Stimulated activated naive CD8-positive, alpha-beta T cell treated with anti-CD3 and anti-CD28 coated beads, Interleukin-15, Interleukin-2, amounts not matched to agents 100 ng/mL and 50 ng/mL, for 24 hours (primary cell): ENCODE measurements around the gene RALGPS1.
"Not testable (repeated sequence)": the region's sequence is repeated elsewhere in the genome, so short reads cannot be mapped to it uniquely, and the experiment has no call there.

Source experiments
- H3K27ac Mint-ChIP-seq: one replicate; pipeline ENCODE4 v1.8.0; 2021; ENCODE audit warnings: mild to moderate bottlenecking, mixed read lengths
- H3K27me3 Mint-ChIP-seq: one replicate; pipeline ENCODE4 v1.8.0; 2021; ENCODE audit warnings: mixed read lengths
- H3K36me3 Mint-ChIP-seq: one replicate; pipeline ENCODE4 v1.8.0; 2021; ENCODE audit warnings: low read depth, mixed read lengths
- H3K4me1 Mint-ChIP-seq: one replicate; pipeline ENCODE4 v1.8.0; 2021; ENCODE audit warnings: low read depth, mixed read lengths
- H3K4me3 Mint-ChIP-seq: one replicate; pipeline ENCODE4 v1.8.0; 2021; ENCODE audit warnings: mild to moderate bottlenecking, mixed read lengths
- H3K9me3 Mint-ChIP-seq: one replicate; pipeline ENCODE4 v1.8.0; 2021; ENCODE audit warnings: mixed read lengths

The RALGPS1 gene

GRCh38 chr9:127008076-127008475 is 93.5 kb downstream of the RALGPS1 start:
- no peak overlapping the region for H3K4me3 Mint-ChIP-seq
- H3K27me3 Mint-ChIP-seq, result peaks cover 43% of the 10 kb centered on the region
- H3K27ac Mint-ChIP-seq, result no peak overlapping the region
- no peaks in the 10 kb centered on the region for H3K36me3 Mint-ChIP-seq
- H3K4me1 Mint-ChIP-seq, result peaks cover 25% of the 10 kb centered on the region
- no peaks in the 10 kb centered on the region for H3K9me3 Mint-ChIP-seq

- Mint-ChIP-seq H3K27me3 (peaks cover 36% of the 10 kb centered on the region), H3K4me1 (no peaks in the 10 kb centered on the region), H3K9me3 (no peaks in the 10 kb centered on the region), H3K36me3 (no peaks in the 10 kb centered on the region), H3K4me3 (no peak overlapping the region), H3K27ac (no peak overlapping the region)
Observed at GRCh38 chr9:127011772-127012171, 97.2 kb downstream of the RALGPS1 start.

DNA sequence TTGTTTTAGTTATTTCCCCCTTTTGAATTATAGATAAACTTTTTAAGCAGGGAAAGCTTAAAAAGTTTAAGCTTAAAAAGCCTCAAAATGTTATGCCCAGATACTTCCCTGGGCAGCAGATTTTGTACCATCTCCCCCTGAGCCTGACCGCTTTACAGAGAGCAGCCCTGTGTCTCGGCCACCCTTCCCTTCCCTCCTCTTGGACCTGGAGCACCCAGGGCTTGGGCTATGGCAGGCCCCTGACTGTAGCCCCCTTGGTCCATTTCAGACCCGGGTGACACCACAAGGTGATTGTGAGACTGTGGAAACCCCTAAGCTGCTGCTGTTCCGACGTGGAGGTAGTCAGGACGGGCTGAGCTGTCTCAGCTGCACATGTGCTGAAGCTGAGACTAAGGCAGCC is 97.7 kb downstream of the RALGPS1 start:
- no peak overlapping the region for H3K4me3 Mint-ChIP-seq
- no peaks in the 10 kb centered on the region for H3K36me3 Mint-ChIP-seq
- H3K4me1 Mint-ChIP-seq, result no peaks in the 10 kb centered on the region
- no peaks in the 10 kb centered on the region for H3K9me3 Mint-ChIP-seq
- H3K27me3 Mint-ChIP-seq, result peaks cover 34% of the 10 kb centered on the region
- no peak overlapping the region for H3K27ac Mint-ChIP-seq

DNA sequence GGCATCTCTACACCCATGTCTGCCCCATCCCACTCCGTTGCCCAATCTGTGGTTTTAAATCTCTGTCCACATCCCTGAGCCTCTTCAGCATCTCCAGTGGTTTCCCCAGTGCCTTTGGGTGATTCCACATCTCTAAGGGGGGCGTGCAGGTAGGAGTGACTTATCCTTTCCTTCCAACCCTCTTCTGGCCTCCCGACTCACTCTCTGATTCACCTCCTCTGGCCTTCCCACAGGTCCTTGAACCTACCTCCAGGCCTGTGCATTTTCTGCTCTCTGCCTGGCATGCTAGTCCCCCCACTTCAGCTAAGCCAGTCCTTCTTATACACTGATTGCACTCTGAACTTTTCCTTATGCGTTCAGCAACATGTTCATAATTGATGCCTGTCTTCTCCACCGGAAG is 99.0 kb downstream of the RALGPS1 start:
- Mint-ChIP-seq H3K4me3 (no peak overlapping the region), H3K4me1 (no peaks in the 10 kb centered on the region), H3K9me3 (no peaks in the 10 kb centered on the region), H3K27me3 (peaks cover 24% of the 10 kb centered on the region), H3K36me3 (no peaks in the 10 kb centered on the region), H3K27ac (no peak overlapping the region)

GRCh38 chr9:127014216-127014909 is 99.8 kb downstream of the RALGPS1 start:
- H3K27ac Mint-ChIP-seq, result no peak overlapping the region
- H3K27me3 Mint-ChIP-seq, result peaks cover 17% of the 10 kb centered on the region
- no peak overlapping the region for H3K4me3 Mint-ChIP-seq
- no peaks in the 10 kb centered on the region for H3K4me1 Mint-ChIP-seq
- H3K36me3 Mint-ChIP-seq, result no peaks in the 10 kb centered on the region
- no peaks in the 10 kb centered on the region for H3K9me3 Mint-ChIP-seq

- H3K4me3 Mint-ChIP-seq, result no peak overlapping the region
- H3K27ac Mint-ChIP-seq, result no peak overlapping the region
- peaks cover 15% of the 10 kb centered on the region for H3K27me3 Mint-ChIP-seq
- H3K9me3 Mint-ChIP-seq, result no peaks in the 10 kb centered on the region
- H3K36me3 Mint-ChIP-seq, result no peaks in the 10 kb centered on the region
- no peaks in the 10 kb centered on the region for H3K4me1 Mint-ChIP-seq
Observed at GRCh38 chr9:127014910-127015540, 100.4 kb downstream of the RALGPS1 start.

DNA sequence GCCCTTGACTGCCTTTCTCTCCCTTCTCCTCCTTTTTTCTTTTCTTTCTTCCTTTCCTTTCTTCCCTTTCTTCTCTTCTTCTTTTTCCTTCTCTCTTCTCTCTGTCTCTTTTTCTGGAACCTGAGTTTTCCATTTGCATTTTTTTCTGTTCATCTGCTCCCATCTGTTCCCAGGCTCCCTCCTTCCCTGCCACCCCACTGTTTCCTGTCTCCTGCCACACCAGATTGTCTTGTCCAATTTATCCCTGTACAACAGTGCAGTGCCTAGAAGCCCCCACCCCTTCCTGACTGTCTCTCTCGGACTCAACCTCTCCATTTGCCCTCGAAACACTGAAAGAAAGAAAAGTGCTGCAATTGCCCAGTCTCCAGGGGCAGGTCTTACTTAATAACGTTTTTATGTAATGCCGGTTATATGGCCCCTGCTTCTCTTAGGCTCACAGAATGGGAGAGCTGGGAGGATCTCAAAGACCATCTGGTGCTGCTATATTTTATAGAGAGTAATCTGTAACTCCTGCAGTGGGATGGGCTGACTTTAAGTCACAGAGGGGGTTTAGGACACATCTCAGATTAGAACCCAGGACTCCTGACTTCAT is 101.4 kb downstream of the RALGPS1 start:
- Mint-ChIP-seq H3K27ac (no peak overlapping the region), H3K9me3 (no peaks in the 10 kb centered on the region), H3K36me3 (no peaks in the 10 kb centered on the region), H3K4me3 (no peak overlapping the region), H3K27me3 (peaks cover 11% of the 10 kb centered on the region), H3K4me1 (no peaks in the 10 kb centered on the region)

- H3K36me3 Mint-ChIP-seq, H3K9me3 Mint-ChIP-seq, H3K27ac Mint-ChIP-seq, H3K4me3 Mint-ChIP-seq, H3K4me1 Mint-ChIP-seq, H3K27me3 Mint-ChIP-seq: not testable (repeated sequence)
Observed at GRCh38 chr9:127017979-127018378, 103.4 kb downstream of the RALGPS1 start.

- H3K27me3 Mint-ChIP-seq, result no peaks in the 10 kb centered on the region
- no peaks in the 10 kb centered on the region for H3K9me3 Mint-ChIP-seq
- no peak overlapping the region for H3K4me3 Mint-ChIP-seq
- no peak overlapping the region for H3K27ac Mint-ChIP-seq
- H3K4me1 Mint-ChIP-seq, result no peaks in the 10 kb centered on the region
- peaks cover 4% of the 10 kb centered on the region for H3K36me3 Mint-ChIP-seq
Observed at GRCh38 chr9:127018935-127019334, 104.4 kb downstream of the RALGPS1 start.

- Mint-ChIP-seq H3K4me3 (no peak overlapping the region), H3K9me3 (no peaks in the 10 kb centered on the region), H3K36me3 (peaks cover 8% of the 10 kb centered on the region), H3K27ac (no peak overlapping the region), H3K4me1 (no peaks in the 10 kb centered on the region), H3K27me3 (no peaks in the 10 kb centered on the region)
Observed at GRCh38 chr9:127020036-127020801, 105.6 kb downstream of the RALGPS1 start.

GRCh38 chr9:127020802-127021078 is 106.2 kb downstream of the RALGPS1 start:
- H3K36me3 Mint-ChIP-seq, result peaks cover 8% of the 10 kb centered on the region
- no peaks in the 10 kb centered on the region for H3K4me1 Mint-ChIP-seq
- no peak overlapping the region for H3K27ac Mint-ChIP-seq
- no peaks in the 10 kb centered on the region for H3K9me3 Mint-ChIP-seq
- no peaks in the 10 kb centered on the region for H3K27me3 Mint-ChIP-seq
- no peak overlapping the region for H3K4me3 Mint-ChIP-seq

DNA sequence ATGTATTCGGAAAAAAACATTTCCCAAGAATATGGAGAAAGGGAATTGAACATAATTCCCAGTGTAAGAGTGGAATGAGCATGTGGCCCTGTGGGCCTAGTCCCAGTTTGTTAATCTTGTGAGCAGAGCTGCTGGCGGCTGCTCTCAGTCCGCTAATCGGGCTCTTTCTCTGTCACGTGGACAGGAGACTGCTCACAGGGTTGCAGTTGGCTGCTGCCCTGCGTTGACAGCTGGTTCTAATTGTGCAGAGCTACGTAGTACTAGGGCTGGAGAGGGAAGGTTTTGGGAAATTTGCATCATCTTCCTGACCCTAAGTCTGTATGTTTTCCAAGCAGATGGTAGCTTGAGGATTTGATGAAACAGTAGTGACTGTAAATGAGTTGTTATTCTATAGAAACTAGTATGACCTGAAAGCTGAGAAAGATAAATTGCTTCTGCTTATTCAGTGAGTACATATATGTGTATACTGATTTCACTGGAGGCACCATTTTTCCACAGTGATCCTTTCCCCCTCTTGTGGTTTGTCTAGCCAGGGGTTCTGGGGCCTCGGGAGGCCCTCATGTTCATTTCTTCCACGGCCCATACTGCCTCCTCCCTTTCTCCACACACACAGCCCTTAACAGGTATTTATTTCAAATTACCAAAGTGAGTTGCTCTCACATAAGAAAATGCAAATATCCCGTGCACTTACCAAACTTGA is 107.2 kb downstream of the RALGPS1 start:
- Mint-ChIP-seq H3K9me3 (no peaks in the 10 kb centered on the region), H3K36me3 (peaks cover 8% of the 10 kb centered on the region), H3K4me3 (no peak overlapping the region), H3K27ac (no peak overlapping the region), H3K27me3 (no peaks in the 10 kb centered on the region), H3K4me1 (no peaks in the 10 kb centered on the region)

GRCh38 chr9:127022913-127023660 is 108.5 kb downstream of the RALGPS1 start:
- no peaks in the 10 kb centered on the region for H3K4me1 Mint-ChIP-seq
- no peak overlapping the region for H3K4me3 Mint-ChIP-seq
- peaks cover 8% of the 10 kb centered on the region for H3K36me3 Mint-ChIP-seq
- no peak overlapping the region for H3K27ac Mint-ChIP-seq
- H3K9me3 Mint-ChIP-seq, result no peaks in the 10 kb centered on the region
- no peaks in the 10 kb centered on the region for H3K27me3 Mint-ChIP-seq

- Mint-ChIP-seq H3K4me1 (no peaks in the 10 kb centered on the region), H3K36me3 (peaks cover 8% of the 10 kb centered on the region), H3K27ac (no peak overlapping the region), H3K4me3 (no peak overlapping the region), H3K9me3 (no peaks in the 10 kb centered on the region), H3K27me3 (no peaks in the 10 kb centered on the region)
Observed at GRCh38 chr9:127025042-127025441, 110.5 kb downstream of the RALGPS1 start.
